CMK (cell line): ENCODE measurements around the gene TOLLIP.

Source experiments
- DNase-seq: peaks from one replicate; pipeline ENCODE4 v3.0.0-alpha.2; 2010; ENCODE audit warnings: low read depth

TOLLIP gene

DNA sequence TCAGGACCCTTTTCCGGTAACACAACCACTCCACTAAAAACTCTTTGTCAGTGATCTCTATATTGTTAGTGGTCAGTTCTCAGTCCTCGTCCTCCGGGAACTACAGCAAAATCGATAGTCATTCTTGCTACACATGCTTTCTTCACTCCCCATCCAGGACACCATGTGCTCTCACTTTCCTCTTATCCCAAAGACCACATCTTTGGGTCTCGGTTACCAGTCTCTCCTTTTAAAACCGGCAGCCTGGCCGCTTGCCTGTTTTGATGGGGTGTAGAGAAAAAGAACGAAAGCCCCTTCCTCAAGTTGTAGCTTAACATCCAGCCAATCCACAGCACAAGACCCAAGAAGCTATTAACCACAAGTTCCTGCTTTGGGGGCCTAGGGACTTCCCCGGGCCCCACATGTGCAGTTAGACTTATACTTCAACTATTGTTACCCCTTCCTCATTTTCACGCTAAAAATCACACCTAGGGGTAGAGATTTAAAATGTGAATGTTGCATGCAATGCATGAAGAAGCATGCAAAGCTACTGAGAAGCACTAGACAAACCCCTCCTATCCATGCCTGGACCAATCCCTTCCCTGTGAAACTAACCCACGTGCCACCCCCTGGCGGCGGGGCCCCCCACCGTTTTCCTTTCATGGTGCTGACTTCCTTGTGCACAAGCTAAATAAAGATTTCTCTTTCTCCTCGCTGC, 1.5 kb upstream of the TOLLIP start:
- peak; percentile 31 for DNase-seq

DNA sequence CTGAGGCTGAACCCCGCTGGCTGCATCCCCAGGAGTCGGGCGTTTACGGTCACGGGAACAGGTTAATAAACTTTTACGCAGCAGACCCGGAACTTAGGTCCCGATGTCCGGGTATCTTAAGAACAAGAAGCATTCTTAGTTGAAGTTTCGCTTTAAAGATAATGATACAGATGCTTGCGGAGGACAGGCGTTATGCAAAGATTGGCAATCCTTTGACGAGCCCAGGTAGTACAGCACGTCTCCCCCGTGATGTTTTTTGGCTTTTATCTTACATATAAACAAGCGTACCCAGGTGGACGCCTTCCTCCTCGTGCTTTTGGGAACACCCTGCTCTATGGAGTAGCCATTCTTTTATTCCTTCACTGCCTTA, 871 bp upstream of the TOLLIP start:
- no peak for DNase-seq

DNA sequence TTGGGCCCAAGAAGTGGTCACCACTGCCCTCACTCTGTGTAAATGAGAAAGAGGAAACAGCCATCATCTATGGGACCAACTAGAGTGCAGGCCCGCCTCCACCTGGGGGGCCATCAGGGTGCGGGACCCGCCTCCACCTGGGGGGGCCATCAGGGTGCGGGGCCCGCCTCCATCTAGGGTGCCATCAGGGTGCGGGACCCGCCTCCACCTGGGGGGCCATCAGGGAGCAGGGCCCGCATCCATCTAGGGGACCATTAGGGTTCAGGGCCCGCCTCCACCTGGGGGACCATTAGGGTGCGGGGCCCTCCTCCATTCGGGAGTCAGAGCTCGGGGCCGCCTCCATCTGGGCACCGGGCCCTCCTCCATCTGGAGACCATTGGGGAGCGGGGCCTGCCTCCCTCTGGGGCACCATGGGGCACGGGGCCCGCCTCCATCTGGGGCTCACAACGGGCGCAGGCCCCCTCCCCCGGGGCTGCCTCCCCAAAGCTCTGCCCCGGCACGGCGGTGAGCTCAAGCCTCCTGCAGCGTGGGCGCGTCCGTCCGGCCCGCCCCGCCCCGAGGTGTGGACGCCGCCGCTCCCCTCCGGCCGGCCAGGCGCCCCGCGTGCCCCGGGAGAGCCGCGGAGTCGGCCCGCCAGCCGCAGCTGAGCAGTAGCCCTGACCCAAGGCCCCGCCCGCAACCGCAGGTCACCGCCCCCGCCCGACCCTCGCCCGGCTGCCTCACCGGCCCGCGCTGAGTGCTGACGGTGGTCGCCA, 512 bp downstream of the TOLLIP start:
- peak; percentile 47 for DNase-seq

DNA sequence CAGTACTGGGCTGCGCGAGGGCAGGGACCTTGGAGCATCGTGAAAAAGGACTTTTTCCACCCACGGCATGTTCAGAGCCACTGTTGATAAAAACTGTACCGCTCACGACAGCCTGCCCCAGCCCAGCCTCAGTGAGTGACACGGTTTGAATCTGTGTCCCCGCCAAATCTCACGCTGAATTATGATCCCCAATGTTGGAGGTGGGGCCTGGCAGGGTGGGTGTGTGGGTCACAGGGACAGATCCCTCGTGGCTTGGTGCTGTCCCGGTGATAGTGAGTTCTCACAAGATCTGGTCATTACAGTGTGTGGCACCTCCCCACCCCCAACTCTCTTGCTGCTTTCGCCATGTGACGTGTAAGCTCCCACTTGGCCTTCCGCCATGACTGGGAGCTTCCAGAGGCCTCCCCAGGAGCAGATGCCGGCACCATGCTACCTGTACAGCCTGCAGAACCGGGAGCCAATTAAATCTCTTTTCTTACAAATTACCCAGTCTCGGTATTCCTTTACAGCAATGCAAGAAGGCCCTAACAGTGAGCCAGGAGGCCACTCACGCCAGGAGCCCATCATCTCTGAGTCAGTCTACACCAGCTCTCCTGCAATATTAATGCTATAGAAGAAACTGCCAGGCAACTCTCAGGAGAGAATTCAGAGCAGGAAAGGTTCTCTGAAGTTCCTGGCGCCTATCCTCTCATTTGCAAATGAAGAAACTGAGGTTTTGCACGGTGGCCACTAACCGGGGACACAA, 1.3 kb downstream of the TOLLIP start:
- DNase-seq: no peak

DNA sequence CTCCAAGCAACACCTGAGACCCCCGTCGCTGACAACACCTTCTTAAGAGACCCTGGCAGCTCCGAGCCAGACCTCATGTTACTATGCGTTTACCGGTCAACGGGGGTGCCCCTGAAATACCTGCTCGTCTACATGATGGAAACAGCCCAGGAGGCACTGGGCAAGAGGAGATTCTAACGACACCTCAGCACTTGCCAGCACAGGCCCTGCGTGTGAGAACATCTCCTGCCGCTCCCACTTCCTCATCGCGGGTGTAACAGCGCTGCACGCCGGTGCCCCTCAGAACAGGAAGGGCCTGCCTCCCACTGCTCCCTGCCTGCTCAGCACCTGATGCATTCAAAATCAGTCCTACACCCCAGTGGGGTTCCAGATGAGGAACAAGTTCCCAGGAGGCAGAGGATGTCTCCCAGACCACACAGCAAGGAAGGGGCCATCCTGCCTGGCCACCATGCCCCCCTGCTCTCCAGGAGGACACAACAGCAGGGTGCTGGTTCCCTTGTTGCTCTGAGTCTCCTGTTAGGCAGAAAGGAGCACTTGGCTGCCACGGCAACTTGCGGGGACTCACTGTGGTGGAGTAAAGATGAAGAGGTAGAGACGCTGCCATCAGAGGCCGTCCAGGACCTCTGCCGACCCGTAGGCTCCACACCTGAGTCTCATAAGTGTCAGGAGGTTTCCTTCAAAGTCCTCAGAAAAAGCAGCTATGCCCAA, 2.1 kb downstream of the TOLLIP start:
- peak; percentile 30 for DNase-seq

DNA sequence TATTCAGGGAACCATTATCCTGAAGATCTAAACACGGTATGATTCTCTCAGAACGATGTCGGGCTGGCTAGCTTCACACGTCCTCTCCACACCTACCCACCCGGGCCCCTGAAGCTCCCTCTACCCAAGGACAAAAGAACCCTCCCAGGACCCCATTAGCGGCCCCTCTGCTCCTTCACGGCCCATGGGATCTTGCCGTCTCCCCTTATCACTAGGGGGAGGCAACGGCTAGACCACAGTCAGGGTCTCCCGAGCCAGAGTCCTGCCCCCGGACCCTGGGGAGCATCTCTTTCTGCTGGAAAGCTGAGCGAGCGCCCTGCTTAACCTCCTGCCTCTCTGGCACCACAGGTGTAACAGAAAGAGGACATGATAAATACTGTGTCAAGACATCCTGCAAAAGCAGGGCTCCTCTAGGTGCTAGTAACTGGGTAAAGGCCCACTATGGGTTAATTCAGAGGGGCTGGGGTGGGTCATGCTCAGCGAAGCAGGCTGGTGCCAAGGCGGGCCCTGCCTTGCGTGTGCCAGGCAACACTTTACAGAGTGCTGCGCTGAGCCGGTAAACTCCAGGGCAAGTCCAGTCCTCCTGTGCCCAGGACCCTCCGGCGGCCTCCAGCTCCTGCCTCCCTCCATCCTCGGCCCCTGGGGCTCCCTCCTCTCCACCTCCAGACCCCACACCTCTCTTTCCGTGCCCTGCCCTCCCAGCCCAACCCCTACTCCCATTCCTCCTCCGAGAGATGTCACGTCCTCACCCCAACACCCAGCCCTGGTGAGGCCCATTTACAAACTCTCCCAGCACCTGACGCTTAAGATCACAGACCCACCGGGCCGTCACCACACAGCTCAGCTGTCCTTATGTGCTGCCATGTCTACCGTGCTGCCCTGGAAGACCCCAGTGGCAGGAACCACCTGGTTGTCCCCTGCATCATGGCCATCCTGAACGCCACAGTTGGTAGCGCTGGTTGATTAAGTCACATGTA, 3.0 kb downstream of the TOLLIP start:
- DNase-seq: no peak

DNA sequence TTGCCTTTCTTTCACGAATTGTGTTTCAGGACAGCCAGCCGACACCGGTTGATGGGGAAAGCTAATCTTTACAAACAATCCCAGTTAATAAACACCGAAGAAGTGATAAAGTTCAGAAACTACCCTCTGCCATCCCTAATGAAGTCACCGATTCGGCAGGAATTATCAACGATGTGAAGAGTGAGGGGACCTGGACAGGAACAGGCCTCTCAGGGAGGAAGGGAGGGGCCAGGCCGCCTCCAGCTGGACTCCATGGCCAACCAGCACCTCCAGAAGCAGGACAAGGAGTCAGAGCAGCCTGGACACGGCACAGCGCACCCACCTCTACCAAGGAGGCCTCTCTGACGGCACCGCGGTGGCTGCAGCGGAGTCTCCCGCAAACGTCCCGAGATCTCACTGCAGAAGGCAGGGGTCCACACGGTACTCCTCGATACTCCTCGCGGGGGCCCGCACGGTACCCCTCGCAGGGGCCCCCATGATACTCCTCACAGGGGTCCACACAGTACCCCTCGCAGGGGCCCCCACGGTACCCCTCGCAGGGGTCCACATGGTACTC, 3.9 kb downstream of the TOLLIP start:
- DNase-seq: no peak

DNA sequence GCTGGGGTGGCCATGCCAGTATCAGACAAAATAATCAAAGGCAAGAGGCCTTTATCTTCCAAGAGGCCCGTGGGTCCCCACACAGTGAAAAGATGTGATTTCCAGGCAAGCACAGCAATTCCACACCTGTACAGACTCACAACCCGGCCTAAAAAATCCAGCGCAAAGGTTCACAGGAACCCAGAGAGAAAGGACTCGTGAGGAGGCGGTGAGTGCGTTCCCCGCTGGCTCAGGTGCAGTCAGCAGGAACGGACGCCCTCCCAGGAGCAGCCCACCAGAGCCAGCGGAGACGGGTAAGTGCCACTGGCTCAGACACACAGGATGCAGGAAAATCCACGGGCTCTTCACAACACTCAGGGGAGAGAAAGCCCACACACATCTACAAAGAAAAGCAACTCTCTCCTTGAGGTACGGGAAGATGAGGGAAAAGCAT, 4.4 kb downstream of the TOLLIP start:
- DNase-seq: no peak

DNA sequence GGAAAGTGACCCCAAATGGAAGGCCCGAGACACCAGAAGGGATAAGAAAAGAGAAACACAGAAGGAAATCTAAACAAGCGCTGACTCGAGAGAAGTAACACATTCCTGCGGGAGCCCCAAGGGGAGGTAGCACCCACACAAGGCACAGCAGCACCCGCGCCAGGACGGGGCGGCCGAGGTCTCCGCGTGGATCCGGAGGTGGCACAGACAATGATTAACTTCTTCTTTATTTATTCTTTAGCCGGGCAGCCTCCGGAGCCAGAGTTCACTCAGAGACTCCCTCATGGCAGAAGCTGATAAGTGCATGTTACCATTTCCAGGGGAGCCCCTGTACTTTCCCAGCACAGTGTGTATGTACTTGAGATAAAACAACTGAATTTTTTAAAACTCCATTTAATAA, 5.1 kb downstream of the TOLLIP start:
- DNase-seq: no peak

DNA sequence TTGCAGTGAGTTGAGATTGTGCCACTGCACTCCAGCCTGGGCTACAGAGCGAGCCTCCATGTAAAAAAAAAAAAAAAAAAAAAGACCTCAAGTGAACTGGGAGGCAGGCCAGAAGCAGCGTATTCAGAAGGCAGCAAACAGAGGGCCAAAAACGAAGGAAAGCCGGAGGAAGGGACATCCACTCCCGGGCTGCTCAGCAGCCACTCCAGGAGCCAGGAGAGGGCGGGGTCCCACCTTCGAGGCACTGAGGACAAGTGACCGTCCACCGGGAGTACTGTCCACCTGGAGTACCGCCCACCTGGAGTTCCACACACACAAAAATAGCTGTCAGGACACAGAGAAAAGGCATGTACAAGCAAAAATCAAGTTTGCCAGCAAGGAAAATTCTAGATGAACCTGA, 5.5 kb downstream of the TOLLIP start:
- DNase-seq: no peak

DNA sequence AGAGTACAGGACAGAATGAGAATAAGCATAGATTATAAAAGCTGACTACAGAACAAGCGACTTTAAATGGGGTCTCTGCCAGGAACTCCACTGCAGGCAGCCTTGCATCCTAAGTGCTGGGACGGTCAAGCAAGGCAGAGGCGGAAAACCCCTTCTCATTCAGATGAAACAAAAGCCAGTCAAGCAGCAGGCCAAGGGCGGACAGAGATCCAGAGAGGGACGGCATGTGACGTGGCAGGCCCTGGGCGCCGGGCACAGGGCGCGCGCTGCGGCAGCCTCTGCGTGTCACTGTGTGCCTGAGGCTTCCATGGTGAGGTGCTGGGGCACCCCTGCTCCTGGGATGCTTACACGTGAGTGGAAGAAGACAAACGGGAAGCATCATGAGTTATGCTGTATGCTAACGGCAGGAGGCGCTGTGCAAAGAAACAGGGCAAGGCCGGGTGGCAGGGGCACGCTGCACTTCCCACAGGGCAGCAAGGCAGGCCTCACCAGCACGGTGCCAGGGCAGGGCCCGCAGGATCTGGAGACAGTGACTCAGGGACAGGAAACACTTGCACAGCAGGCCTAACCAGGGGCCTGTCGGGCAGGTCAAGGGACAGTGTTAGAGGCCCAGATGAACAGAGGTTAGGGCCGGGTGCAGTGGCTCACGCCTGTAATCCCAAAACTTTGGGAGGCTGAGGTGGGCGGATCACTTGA, 6.2 kb downstream of the TOLLIP start:
- DNase-seq: no peak

DNA sequence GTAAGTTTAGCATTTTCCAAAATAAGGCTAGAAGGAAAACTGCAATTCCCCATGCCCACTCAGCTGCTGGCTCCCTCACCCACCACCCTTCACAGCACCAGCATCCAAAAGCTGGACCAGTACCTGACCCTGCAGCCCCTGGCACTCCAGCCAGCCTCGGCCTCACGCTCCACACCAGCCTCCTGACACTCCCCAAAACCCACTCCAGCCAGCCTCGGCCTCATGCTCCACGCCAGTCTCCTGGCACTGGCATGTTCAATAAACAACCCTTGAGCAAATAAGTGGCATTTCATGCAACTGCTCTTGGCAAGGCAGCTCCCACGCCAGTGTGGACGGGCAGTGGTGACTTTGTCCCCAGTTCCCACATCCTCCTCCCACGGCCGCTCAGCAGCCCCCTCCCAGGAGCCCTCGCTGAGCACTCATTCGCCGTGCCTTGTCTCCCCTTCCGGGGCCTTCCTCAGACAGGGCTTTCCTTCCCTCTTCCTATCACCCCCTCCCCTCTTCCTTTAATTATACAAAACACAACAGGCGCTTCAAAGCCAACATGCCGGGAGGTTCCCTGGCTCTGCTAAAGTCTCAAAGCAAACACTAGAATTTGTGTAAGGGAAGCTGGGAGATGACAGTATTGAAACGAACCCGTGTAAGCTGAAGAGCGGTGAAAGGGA, 6.8 kb downstream of the TOLLIP start:
- no peak for DNase-seq

DNA sequence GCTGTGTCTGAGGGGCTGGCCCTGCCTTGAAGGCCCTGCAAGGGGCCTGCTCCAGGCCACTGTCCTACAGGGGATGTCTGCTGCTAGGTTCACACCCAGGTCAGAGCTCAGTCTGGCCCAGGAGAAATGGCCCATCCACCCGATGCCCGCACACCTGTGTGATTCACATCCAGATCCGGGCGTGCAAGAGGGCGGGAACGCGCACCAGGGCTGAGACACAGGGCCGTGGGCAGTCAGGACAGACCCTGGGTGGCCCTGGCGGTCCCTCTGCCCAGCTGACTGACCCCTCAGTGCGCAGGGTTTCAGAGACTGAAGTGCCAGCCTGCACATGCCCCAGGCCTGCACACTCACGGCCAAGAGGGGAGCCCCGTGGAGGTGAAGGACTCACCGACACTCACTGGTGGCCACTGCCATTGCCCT, 7.4 kb downstream of the TOLLIP start:
- DNase-seq: no peak

DNA sequence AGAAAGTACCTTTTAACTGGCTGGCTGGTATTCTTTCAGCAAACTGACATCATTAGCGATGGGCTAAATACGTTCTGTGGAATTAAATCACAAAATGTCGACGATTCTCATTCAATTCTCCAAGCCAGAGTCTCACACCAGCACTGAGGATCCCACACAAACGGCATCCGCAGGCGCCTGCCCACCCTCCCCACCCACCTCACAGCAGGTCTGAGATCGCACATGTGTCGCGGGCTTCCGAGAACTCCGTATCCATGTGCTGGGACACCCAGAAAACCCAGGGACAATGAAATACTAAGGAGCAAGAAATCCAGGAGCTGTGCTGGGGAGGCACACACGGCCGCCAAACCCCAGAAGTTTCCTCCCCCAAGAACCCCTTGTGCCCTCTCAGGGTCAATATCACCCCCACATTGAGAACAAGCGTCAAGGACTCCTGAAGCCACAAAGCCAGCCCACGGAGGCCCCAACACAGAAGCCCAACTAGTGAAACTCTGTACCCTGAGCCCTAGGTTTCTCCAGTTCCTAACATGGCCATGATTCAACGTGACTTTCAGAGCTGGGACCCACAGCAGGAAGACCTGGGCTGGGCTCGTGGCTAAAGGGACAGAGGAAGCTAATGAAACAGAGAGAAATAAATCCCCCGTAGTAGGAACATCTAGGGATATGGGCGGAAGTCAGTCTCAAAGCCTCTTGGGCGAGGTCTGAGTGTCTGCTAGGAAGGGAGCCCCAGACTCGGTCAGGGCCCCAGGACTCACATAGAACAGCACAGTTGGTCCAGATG, 8.0 kb downstream of the TOLLIP start:
- DNase-seq: no peak

DNA sequence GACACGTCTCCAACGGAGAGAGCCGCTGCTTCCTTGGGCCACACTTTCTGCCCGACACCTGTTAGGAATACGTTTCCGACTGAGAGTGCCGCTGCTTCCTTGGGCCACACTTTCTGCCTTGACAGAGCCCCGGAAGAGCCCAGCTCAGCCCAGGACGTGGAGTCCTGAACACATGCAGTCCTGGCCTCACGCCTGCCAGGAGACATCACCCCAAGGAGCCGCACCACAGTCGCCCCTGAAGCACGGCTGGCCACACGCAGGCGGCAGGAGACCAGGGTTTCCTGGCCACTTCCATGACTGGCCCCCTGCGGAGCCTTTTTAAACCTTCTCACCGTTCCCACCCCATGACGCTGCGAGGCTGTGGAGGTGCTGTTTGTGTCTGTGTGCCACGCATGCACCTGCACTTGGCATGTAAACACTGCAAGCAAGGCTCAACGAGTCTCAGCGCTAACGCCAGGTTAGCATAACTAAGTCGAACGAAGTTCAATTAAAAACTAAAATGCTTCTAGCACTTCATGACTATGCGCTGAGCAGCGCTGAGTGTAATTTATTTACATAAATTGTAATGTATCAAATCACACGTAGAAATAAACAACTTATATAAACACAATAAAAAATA, 8.8 kb downstream of the TOLLIP start:
- no peak for DNase-seq

DNA sequence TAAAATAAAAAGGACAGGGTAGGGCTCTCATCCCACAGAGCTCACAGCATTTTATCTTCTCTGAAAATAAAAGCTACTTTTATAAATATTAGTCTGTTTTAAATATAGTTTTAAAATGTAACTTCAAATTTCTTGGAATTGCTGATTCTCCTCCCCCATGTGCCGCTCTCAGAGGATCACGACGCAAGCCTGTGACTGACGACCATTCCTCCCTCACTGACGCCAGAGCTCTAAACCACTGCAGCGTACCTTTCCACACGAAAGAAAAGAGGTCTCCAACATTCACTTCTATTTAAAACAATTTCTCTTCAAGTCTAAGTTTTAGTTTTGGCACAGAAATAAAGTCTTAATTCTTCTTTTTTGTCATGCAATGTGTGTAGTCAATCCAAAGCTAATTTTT, 9.3 kb downstream of the TOLLIP start:
- no peak for DNase-seq

DNA sequence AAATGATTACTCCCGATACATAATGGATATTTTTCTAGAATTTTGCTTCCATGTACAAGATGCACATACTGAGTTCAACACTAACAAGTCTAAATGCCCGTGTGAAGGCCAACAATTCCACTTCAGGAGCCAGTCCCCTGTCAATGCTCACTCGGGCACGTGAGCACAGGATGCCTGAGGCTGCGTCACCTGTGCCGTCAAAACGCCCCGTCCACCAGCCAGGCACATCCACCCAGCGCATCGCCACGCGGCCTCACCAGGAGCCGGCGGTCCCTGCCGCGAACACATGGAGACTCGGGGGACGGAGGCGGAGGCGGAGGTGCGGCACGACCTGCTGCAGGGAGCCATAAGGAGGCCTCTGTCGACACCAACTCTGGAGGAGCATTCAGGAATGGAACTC, 9.8 kb downstream of the TOLLIP start:
- DNase-seq: no peak

DNA sequence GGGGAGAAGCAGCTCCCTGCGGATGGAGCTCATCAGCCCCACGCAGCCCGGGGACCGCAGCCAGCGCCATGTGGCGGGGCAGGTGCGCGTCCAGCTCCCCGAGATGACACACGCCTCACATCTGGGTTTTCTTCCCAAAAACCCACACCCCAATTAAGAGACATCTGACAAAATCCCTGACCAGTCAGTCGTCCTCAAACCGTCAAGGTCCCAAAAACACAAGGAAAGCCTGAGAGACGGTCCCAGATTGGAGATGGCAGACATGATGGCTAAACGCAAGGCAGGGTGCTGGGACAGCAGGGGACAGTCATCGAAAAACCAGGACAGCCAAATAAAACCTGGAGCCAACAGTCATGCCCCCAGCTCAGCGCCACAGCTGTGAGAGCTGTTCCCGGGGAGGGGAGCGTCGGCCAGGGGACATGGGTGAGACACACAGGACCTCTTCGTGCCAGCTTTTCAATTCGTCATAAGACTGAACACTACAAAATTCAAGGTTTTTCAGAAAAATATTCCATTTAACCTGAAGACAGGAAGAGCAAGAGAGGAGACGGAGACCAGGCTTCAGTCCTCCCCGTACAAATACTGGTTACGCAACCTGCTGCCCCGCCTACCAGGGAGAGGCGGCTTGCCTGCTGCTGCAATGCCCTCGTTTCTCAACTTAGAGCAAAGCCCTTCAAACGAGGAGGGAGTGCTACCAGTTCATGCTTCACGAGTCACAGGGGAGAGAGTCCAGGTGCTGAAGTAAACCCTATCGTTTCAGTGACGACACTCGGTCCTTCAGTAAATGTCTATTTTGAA, 10.5 kb downstream of the TOLLIP start:
- DNase-seq: no peak
